ENCODE results near the gene GALNT18. TPM values are rescaled to one million over a fixed set of nuclear protein-coding genes. Genes with fewer than 3 reads are reported as not detected.

Gene GALNT18
- polyA plus RNA-seq, 1 experiment: 4.8 TPM

DNA sequence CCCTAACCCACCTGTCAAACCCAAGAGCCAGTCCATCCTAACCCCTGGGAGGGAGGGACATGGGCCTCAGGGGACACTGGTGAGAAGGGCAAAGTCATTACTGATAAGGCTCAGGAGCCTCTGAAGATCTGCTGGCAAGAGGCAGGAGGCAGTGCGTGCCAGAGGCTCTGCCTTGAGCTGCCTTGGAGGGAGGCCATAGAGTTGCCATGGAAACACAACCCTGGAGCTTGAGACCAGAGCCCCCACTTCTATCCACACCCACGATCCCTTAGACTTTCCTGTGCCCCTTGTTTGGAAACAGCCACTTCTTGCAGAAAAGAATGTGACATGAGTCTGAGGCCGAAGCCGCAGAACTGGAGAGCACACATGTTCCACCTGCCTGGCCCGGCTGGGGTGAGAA, 179.0 kb downstream of the GALNT18 start:
- no peak for DNase-seq (ENCODE audit: low read depth, low spot score)
- H3K27ac ChIP-seq (ENCODE audit: low read depth, low read length): no peak overlapping the region
- ChIA-PET POLR2A (no interaction called here), CTCF (no interaction called here)
- H3K9me3 ChIP-seq (ENCODE audit: control insufficient read depth, insufficient read depth, low read length): no peaks in the 10 kb centered on the region
- H3K4me3 ChIP-seq (ENCODE audit: low read depth, low read length): no peak overlapping the region
- no peaks in the 10 kb centered on the region for H3K27me3 ChIP-seq (ENCODE audit: control insufficient read depth, insufficient read depth, low read length)
- TF ChIP-seq, protein P1, sequence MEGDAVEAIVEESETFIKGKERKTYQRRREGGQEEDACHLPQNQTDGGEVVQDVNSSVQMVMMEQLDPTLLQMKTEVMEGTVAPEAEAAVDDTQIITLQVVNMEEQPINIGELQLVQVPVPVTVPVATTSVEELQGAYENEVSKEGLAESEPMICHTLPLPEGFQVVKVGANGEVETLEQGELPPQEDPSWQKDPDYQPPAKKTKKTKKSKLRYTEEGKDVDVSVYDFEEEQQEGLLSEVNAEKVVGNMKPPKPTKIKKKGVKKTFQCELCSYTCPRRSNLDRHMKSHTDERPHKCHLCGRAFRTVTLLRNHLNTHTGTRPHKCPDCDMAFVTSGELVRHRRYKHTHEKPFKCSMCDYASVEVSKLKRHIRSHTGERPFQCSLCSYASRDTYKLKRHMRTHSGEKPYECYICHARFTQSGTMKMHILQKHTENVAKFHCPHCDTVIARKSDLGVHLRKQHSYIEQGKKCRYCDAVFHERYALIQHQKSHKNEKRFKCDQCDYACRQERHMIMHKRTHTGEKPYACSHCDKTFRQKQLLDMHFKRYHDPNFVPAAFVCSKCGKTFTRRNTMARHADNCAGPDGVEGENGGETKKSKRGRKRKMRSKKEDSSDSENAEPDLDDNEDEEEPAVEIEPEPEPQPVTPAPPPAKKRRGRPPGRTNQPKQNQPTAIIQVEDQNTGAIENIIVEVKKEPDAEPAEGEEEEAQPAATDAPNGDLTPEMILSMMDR (IDR thresholded peaks at IDR 0.05; ENCODE audit: low read depth, low read length): no peak

- Histone ChIP-seq H3K9me3 (ENCODE audit: control insufficient read depth, insufficient read depth, low read length) (no peaks in the 10 kb centered on the region), H3K4me3 (ENCODE audit: low read depth, low read length) (no peak overlapping the region), H3K27me3 (ENCODE audit: control insufficient read depth, insufficient read depth, low read length) (no peaks in the 10 kb centered on the region), H3K27ac (ENCODE audit: low read depth, low read length) (no peak overlapping the region)
- ChIA-PET CTCF (no interaction called here), POLR2A (interaction anchor here (0.6 kb wide), 1 partner anchor 43 kb away, joined by 6 read pairs; no protein-coding TSS in a partner anchor)
- TF ChIP-seq, protein P1 (IDR thresholded peaks at IDR 0.05; ENCODE audit: low read depth, low read length): no peak
- DNase-seq (ENCODE audit: low read depth, low spot score): no peak
Measured at GRCh38 chr11:11441516-11441915, 180.3 kb downstream of the GALNT18 start.

DNA sequence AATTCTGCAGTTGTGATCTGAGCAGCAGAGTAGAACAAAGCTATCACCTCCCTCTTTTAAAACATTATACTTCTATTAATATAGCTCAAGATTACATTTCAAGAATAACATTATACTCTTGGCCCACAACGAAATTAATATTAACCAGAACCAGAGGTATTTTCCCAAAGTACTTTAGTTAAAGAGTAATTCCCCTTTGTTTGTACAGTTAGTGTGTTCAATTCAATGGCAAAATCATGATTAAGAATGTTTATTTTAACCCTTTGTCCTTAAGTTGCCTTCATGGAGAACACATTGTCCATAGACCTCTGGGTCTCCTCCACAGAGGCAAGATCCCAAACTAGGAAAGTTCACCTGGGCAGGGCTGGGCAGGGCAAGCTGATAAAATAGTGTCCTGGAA, 180.7 kb downstream of the GALNT18 start:
- CTCF ChIA-PET: no interaction called here
- TF ChIP-seq, protein P1 (IDR thresholded peaks at IDR 0.05; ENCODE audit: low read depth, low read length): no peak

DNA sequence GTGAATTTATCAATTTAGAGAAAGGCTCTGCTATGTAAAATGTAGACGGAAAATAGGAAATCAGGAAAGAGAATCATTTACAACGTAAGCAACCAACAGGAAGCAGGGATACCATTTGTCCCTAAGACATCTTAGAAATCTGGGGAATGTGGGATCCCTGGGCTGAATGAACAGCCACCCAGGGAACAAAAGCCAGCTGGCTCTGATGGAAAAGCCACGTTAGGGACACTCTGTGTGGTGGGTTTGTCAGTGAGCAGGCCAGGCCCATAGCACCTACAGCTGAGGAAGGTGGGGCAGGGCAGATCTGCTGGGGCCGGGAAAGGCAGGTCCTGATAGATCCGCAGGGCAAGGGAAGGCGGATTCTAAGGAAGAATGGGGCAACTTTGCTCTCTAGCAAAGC, 181.7 kb downstream of the GALNT18 start:
- H3K27ac ChIP-seq (ENCODE audit: low read depth, low read length): no peak overlapping the region
- TF ChIP-seq, protein P1 (IDR thresholded peaks at IDR 0.05; ENCODE audit: low read depth, low read length): no peak
- ChIA-PET CTCF (no interaction called here), POLR2A (no interaction called here)
- DNase-seq (ENCODE audit: low read depth, low spot score): no peak
- H3K4me3 ChIP-seq (ENCODE audit: low read depth, low read length): no peak overlapping the region
- H3K27me3 ChIP-seq (ENCODE audit: control insufficient read depth, insufficient read depth, low read length): peaks cover 3% of the 10 kb centered on the region
- no peaks in the 10 kb centered on the region for H3K9me3 ChIP-seq (ENCODE audit: control insufficient read depth, insufficient read depth, low read length)

More for the DNA sequence above, 180.7 kb downstream of the GALNT18 start:
- POLR2A ChIA-PET: interaction anchor here (0.6 kb wide), 1 partner anchor 44 kb away, joined by 6 read pairs; no protein-coding TSS in a partner anchor
- no peak for DNase-seq (ENCODE audit: low read depth, low spot score)
- Histone ChIP-seq H3K27ac (ENCODE audit: low read depth, low read length) (no peak overlapping the region), H3K4me3 (ENCODE audit: low read depth, low read length) (no peak overlapping the region), H3K27me3 (ENCODE audit: control insufficient read depth, insufficient read depth, low read length) (no peaks in the 10 kb centered on the region), H3K9me3 (ENCODE audit: control insufficient read depth, insufficient read depth, low read length) (no peaks in the 10 kb centered on the region)

GRCh38 chr11:11439591-11439990, 182.2 kb downstream of the GALNT18 start:
- Histone ChIP-seq H3K27me3 (ENCODE audit: control insufficient read depth, insufficient read depth, low read length) (peaks cover 3% of the 10 kb centered on the region), H3K4me3 (ENCODE audit: low read depth, low read length) (no peak overlapping the region), H3K9me3 (ENCODE audit: control insufficient read depth, insufficient read depth, low read length) (no peaks in the 10 kb centered on the region), H3K27ac (ENCODE audit: low read depth, low read length) (no peak overlapping the region)
- ChIA-PET POLR2A (no interaction called here), CTCF (no interaction called here)
- TF ChIP-seq, protein P1 (IDR thresholded peaks at IDR 0.05; ENCODE audit: low read depth, low read length): no peak
- DNase-seq (ENCODE audit: low read depth, low spot score): no peak

Measured in AG04450 (cell line).